HG03378 (cell line): ENCODE results near the gene GPT2.
"Not testable (repeated sequence)": the region's sequence is repeated elsewhere in the genome, so short reads cannot be mapped to it uniquely, and the experiment has no call there.

ENCODE experiments used
- ATAC-seq: cut with Tn5 transposase; IDR thresholded peaks from one replicate; pipeline ENCODE4 v1.9.1; 2021; ENCODE audit warnings: mild to moderate bottlenecking, moderate library complexity; ENCODE audit not compliant: unreplicated experiment

The GPT2 gene

DNA sequence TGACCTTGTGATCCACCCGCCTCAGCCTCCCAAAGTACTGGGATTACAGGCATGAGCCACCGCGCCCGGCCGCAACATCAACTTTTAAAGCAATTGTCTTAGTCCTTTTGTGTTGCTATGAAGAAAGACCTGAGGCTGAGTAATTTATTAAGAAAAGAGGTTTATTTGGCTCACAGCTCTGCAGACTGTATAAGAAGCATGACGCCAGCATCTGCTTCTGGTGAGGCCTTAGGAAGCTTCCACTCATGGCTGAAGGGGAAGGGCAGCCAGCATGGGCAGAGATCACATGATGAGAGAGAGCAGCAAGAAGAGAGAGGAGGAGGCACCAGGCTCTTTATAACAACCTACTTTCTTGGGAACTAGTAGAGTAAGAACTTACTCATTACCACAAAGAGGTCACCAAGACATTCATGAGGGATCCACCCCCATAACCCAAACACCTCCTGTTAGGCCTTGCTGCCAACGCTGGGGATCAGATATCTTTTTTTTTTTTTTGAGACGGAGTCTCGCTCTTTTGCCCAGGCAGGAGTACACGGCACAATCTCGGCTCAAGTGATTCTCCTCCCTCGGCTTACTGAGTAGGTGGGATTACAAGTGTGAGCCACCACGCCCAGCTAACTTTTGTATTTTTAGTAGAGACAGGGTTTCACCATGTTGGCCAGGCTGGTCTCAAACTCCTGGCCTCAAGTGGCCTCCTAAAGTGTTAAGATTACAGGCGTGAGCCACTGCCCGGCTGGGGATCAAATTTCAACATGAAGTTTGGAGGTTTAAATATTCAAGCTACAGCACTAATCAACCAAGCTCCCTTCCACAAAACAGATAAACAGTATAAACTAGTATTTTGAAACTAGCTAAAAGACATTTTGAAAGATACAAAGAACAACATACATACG is 21.4 kb upstream of the GPT2 start:
- ATAC-seq = no peak

DNA sequence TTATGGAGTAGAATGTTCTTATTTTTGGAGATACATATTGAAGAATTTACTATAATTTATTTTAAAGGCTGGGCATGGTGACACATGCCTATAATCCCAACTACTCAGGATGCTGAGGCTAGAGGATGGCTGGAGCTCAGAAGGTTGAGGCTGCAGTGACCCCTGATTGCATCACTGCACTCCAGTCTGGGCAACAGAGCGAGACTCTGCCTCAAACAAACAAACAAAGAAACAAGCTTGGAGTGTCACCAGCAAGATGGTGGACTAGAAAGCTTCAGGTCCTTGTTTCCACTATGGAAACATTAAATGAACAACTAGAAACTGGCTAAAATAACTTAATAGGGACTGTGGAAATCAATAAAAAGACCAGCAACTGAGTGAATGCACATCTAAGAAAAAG is 17.9 kb upstream of the GPT2 start:
- no peak for ATAC-seq

DNA sequence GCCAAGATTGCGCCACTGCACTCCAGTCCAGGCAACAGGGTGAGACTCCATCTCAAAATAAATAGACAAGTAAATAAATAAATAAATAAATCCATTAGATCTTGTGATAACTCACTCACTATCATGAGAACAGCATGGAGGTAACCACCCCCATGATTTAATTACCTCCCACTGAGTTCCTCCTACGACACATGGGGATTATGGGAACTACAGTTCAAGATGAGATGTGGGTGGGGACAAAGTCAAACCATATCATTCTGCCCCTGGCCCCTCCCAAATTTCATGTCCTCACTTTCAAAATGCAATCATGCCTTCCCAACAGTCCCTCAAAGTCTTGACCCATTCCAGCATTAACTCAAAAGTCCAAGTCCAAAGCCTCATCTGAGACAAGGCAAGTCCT is 16.7 kb upstream of the GPT2 start:
- ATAC-seq = not testable (repeated sequence)

DNA sequence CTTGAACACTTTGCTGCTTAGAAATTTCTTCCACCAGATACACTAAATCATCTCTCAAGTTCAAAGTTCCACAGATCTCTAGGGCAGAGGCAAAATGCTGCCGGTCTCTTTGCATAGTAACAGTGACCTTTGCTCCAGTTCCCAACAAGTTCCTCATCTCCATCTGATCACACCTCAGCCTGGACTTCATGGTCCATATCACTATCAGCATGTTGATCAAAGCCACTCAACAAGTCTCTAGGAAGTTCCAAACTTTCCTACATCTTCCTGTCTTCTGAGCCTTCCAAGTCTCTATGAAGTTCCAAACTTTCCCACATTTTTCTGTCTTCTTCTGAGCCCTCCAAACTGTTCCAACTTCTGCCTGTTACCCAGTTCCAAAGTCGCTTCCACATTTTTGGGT is 15.3 kb upstream of the GPT2 start:
- not testable (repeated sequence) for ATAC-seq

DNA sequence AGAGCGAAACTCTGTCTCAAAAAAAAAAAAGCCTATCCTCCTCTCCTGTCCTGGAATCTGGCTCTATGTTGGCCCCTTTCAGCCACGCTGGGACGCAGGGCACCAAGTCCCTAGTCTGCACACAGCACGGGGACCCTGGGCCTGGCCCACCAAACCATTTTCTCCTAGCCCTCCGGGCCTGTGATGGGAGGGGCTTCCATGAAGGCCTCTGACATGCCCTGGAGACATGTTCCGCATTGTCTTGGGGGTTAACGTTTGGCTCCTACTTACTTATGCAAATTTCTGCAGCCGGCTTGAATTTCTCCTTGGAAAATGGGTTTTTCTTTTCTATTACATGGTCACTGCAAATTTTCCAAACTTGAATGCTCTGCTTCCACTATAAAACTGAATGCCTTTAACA is 12.6 kb upstream of the GPT2 start:
- ATAC-seq = no peak

DNA sequence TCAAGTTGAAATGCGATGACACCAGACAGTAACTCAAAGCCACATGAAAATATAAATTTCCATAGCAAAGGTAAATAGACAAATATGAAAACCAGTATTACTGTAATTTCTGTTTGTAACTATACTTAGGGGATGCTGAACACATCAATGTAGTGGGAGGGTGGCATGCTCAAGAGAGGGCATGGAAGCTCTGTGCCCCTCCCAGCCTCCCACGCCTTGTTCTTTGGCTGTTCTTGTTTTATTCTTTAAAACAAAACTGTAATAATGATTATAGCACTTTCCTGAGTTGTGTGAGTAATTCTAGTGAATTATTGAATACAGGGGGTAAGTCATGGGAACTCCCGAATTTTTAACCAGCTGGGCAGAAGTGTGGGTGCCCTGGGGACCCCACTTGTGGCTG is 11.0 kb upstream of the GPT2 start:
- ATAC-seq = no peak

DNA sequence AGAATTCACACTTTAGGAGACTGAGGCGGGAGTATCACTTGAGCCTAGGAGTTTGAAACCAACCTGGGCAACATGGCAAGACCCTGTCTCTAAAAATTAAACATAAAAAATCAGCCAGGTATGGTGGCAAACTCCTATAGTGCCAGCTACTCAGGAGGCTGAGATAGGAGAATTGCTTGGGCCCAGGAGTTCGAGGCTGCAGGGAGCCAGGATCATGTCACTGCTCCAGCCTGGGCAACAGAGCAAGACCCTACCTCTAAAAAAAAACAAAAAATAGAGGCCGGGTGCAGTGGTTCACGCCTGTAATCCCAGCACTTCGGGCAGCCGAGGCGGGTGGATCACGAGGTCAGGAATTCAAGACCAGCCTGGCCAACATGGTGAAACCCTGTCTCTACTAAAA is 8.9 kb upstream of the GPT2 start:
- no peak for ATAC-seq

DNA sequence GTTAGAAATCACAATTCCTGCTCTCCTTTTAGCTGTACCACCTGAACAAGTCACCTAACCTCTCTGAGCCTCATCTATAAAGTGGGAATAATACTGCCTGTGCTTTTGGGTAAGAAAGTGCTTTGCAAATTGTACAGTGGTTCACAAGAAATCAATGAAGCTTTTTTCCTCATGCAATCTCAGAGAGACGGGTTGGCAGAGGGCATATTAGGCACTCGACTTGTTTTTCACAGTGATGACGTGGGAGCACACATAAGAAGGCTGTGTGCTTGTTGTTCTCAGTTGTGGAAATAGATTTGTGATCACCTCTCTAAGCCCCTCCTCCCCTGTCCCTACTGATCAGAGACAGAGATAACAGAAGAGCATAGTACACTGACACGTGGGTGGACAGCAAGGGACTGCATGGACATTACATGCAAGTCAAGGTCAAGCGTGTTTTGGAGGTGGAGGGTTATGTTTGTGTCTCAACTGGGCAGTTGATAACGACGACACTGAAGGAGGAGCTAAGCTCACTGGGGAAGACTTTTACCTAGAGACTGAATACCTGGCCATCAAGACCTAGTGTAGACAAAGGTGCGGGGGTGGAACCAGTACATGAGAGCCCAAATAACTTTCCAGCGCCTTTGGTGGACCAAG is 1.7 kb upstream of the GPT2 start:
- no peak for ATAC-seq

DNA sequence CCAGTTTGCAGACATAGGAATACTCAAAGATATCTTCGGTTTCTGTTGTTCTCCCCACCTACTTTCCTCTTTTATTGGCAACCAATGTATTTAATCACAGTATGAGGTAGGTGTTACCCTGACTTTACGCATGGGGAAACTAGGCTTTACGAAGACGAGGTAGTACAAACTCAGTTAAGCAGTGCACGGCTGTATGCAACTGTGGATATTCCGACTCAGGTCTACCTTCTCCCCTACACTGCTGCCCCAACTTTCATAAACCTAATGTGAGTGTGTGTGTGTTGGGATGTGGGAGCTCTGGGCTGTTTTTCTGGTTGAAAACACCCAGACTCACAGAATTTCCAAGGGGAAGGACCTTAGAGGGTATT is 1.2 kb upstream of the GPT2 start:
- no peak for ATAC-seq

DNA sequence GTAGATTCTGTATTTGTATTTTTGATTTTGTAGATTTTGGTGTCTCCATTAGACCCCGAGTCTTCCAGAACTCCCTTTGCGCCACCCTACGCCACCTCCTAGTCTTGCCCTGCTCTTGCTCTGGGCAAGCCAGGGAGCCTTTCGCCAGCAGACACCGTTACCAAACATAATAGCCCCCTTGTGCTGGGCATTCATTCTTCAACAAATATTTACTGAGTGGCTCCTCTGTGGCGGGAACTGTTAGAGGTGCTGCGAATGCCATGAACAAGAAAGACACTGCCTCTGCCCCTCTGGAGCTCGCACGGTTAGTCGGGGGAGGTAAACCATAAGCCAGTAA is 841 bp upstream of the GPT2 start:
- no peak for ATAC-seq

DNA sequence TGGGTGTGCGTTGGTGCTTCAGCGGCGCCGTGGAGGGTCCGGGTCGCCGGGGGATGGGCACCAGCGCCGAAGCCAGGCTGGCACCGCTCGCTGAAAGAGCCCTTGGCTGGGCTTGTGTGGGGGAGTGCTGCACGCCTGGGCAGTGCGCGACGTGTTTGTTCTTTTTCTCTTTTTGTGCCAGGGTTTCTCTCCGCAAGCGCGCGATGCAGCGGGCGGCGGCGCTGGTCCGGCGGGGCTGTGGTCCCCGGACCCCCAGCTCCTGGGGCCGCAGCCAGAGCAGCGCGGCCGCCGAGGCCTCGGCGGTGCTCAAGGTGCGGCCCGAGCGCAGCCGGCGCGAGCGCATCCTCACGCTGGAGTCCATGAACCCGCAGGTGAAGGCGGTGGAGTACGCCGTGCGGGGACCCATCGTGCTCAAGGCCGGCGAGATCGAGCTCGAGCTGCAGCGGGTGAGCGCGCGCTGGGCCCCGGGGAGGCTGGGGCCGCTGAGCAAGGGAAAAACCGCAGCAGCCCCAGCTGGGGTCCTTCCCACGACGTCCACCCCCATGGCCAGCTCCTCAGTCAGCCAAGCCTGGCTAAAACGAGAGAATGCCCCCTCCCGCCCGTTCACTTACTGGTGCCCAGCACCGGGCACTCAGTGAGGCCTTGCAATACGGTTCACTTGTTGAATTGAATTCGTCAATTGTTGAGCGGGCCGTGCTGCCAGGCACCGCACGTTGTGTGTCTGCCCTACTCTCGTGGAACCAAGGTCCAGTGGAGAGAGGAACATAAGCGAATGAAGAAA is 541 bp downstream of the GPT2 start:
- peak; percentile 22 for ATAC-seq

DNA sequence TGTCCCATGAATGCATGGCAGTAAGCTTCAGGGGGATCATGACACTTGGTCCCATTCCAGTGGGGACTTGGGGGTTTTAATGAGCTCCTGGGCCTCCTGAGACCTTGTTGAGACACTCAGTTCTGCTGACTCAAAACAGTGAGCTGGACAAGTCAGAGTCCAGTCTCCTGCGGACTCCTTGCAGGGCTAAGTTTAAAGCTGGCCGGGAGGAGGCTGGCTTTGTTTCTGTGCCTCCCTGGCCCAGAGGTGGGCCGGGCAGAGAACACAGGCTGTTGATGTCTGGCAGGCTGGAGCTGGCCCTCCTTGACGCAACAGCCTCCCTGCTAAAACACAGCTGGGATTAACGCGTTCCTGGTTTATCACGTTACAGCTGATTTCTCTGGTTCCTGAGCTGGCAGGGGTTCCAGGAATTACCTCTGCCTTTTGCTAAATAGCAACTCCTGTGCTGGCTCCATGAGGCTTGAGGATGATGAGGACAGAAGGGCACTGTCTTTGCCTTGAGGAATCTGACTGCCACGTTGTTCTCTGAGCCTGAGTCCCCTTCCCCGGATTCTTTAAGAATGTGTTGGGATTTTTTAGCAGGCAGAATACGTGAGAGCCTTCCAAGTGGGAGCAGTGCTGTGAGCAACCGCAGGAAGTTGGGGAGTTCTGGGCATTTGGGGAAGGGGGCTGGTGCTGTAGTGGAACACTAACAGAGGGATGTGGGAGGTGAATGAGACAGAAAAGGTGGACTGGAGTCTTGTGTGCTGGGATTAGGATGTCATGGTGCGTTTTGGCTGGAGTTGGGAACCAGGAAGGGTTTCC is 2.0 kb downstream of the GPT2 start:
- no peak for ATAC-seq

DNA sequence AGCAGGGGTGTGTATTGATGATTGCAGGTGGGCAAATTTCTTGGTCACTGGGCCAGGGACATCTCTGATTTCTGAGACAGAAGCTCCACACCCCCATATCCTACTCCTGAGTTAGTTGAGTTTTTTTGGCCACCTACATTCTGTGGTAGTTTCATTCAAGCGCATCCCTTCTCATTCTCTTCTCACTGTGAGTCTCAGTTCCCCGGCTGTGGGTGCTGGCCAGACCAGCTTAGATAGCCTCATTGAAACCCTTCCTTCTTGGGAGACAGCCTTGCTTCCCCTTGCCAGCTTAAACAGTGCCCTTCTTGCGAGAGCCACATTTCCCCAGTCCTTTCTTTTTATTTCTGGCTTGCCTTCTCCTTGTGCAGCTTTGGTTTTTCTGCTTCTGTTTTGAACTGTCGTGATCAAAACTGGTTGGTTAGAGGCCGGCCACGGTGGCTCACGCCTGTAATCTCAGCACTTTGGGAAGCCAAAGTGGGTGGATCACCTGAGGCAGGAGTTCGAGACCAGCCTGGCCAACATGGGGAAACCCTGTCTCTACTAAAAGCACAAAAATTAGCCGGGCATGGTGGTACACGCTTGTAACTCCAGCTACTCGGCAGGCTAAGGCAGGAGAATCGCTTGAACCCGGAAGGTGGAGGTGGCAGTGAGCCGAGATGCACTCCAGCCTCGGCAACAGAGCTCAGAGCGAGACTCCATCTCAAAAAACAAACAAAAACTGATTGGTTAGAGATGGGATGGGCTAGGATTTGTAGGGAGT is 2.8 kb downstream of the GPT2 start:
- no peak for ATAC-seq

DNA sequence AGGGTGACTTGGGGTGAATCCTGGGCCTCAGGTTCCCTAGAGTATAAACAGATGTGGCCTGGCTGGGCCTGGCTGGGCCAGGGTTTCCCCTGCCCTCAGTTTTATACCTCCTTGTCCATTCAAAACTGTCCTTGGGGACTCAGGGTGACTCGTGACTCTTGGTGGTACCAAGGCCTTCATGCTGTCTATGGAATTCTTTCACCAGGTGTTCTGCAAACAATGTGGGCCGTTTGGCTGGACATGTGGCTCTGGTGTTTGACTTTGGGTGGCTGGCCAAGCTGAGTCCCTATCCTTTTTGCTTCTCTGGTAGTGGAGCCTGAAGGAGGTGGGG is 3.3 kb downstream of the GPT2 start:
- no peak for ATAC-seq

DNA sequence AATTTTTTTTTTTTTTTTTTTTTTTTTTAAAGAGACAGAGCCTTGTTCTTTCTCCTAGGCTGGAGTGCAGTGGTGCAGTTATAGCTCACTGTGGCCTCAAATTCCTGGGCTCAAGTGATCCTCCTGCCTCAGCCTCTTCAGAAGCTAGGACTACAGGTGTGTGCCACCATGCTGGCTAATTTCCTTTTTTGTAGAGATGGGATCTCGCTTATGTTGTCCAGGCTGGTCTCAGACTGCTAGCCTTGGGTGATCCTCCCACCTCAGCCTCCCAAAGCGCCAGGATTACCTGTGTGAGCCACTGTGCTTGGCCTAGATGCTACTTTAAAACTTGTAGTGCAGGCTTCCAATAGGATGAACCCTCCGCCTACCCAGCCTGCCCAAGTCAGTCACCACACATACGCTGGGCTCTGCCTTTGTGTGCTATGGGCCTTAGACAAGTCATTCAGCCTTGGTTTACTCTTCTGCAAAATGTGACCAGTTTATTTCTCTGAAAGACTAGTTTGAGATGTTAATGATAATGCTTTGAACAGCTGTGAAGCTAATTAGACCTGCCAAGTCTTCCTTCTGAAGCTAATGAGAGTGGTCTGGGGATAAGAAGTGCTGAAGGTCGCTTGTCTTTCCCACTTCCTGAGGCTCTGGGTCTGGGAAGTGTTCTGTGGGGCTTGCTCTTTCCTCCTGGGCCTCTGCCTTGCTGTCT is 5.2 kb downstream of the GPT2 start:
- no peak for ATAC-seq

DNA sequence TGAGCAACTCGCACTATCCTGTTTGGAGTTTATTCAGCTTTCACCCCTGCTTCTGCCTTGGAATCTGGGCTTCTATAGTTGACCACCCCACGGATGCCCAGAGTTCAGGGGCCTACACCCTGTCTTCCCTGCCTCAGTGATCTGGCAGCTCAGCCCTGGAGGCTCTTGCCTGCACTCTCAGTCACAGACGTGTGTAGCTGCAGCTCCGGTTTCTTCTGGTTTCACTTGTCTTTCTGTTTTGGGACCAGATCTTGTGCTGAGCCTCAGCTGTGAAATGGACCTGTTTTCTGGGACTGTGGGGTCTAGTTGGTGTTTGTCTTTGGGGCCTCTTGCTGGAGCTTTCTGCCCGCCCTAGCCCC is 5.8 kb downstream of the GPT2 start:
- ATAC-seq = peak; percentile 48

DNA sequence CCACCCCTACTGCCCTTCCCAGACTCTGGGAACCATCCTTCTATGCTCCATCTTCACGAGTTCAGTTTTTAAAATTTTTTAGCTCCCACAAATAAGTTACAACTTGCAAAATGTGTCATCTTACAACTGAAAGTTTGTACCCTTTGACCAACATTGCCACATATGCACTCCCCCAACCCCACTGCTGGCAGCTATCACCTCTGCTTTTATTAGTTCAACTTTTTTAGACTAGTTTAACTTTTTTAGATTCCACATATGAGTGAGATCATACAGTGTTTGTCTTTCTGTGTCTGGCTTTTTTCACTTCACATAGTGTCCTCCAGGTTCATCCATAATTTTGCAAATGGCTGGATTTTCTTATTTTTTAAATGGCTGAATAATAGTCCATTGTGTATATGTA is 7.7 kb downstream of the GPT2 start:
- no peak for ATAC-seq

DNA sequence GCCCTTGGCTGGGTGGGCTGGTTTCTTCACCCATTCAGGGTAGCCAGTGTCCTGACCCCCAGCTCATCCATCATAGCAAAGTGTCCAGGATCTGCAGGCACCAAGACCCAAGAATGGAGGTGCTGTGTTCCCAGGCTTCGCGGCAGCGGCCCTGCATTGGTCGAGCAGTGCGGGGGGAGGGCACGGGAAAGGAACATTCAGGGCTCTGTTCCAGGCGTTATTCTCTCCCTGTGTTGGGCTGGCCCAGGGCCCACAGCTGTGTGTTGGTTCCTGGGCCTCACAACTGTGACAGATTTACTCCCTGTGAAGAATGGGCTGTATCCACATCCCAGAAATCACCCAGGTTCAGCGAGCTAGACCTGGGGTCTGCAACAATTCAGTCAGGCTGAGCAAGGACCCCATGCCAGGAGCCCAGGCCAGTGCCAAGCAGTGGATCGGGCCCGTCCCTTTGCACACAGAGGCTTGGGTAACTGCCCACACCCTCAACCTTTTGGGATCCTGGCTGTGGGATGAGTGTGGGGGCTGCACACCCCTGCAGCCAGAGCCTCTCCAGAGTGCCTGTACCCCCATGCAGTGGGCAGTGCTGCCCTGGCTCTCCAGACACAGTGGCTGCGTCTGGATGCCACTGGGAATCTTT is 10.0 kb downstream of the GPT2 start:
- ATAC-seq = no peak
